ENCODE measurements around the gene ZNF784.
A peak's percentile ranks its signal among the peaks of the same experiment; 100 is the strongest.

ZNF784 gene

GRCh38 chr19:55624109-55625003 lies at the start of gene ZNF784:
Gene ZNF784 (minus strand): TSS chr19:55624566. CDS start chr19:55624561, 5 bp downstream.
- DNase-seq, result peak; percentile 40

- no peak for DNase-seq
Observed at GRCh38 chr19:55673889-55674288, 49.5 kb upstream of the ZNF784 start.

GRCh38 chr19:55673465-55673864 lies 49.1 kb upstream of the ZNF784 start:
- no peak for DNase-seq

- no peak for DNase-seq
Observed at GRCh38 chr19:55672418-55672817, 48.1 kb upstream of the ZNF784 start.

- no peak for DNase-seq
Observed at GRCh38 chr19:55671054-55671378, 46.6 kb upstream of the ZNF784 start.

- DNase-seq, result no peak
Observed at GRCh38 chr19:55670280-55671053, 46.1 kb upstream of the ZNF784 start.

GRCh38 chr19:55669418-55670279 lies 45.3 kb upstream of the ZNF784 start:
- DNase-seq, result no peak

- DNase-seq, result no peak
Observed at GRCh38 chr19:55668603-55669348, 44.4 kb upstream of the ZNF784 start.

GRCh38 chr19:55667958-55668357 lies 43.6 kb upstream of the ZNF784 start:
- no peak for DNase-seq

GRCh38 chr19:55667511-55667910 lies 43.1 kb upstream of the ZNF784 start:
- no peak for DNase-seq

GRCh38 chr19:55667006-55667381 lies 42.6 kb upstream of the ZNF784 start:
- no peak for DNase-seq

- DNase-seq, result no peak
Observed at GRCh38 chr19:55666343-55667005, 42.1 kb upstream of the ZNF784 start.

GRCh38 chr19:55663846-55664536 lies 39.6 kb upstream of the ZNF784 start:
- DNase-seq, result no peak

- DNase-seq, result no peak
Observed at GRCh38 chr19:55661826-55662225, 37.5 kb upstream of the ZNF784 start.

- no peak for DNase-seq
Observed at GRCh38 chr19:55660991-55661390, 36.6 kb upstream of the ZNF784 start.

- no peak for DNase-seq
Observed at GRCh38 chr19:55660404-55660803, 36.0 kb upstream of the ZNF784 start.

- DNase-seq, result no peak
Observed at GRCh38 chr19:55659822-55660221, 35.5 kb upstream of the ZNF784 start.

- no peak for DNase-seq
Observed at GRCh38 chr19:55658846-55659459, 34.6 kb upstream of the ZNF784 start.

- DNase-seq, result no peak
Observed at GRCh38 chr19:55656988-55657747, 32.8 kb upstream of the ZNF784 start.

- no peak for DNase-seq
Observed at GRCh38 chr19:55656552-55656951, 32.2 kb upstream of the ZNF784 start.
